Activated T-helper 1 cell treated with anti-CD3 and anti-CD28 coated beads, Interleukin-12 subunit alpha, Interleukin-12 subunit beta, Interleukin-2, Interleukin-4 antibody, amounts not matched to agents 30 ng/mL and 10 ng/mL and 1 ng/mL, durations not matched to agents 14 hours and 24 hours and 36 hours (primary cell): ENCODE data around the gene VPS13A. TPM values are rescaled to one million over a fixed set of nuclear protein-coding genes. Genes with fewer than 3 reads are reported as not detected.
"Not testable (repeated sequence)": the region's sequence is repeated elsewhere in the genome, so short reads cannot be mapped to it uniquely, and the experiment has no call there.

Experiments used
- DNase-seq: peaks from one replicate; pipeline ENCODE4 v3.0.0; 2021; ENCODE audit warnings: low spot score
- H3K27ac Mint-ChIP-seq: one replicate; pipeline ENCODE4 v1.8.0; 2021; ENCODE audit warnings: mild to moderate bottlenecking, mixed read lengths
- H3K27me3 Mint-ChIP-seq: one replicate; pipeline ENCODE4 v1.8.0; 2022; ENCODE audit warnings: mild to moderate bottlenecking, moderate library complexity, mixed read lengths; ENCODE audit not compliant: insufficient read depth
- H3K36me3 Mint-ChIP-seq: one replicate; pipeline ENCODE4 v1.8.0; 2021; ENCODE audit warnings: low read depth, mixed read lengths
- H3K4me1 Mint-ChIP-seq: one replicate; pipeline ENCODE4 v1.8.0; 2021; ENCODE audit warnings: low read depth, mixed read lengths
- H3K4me3 Mint-ChIP-seq: one replicate; pipeline ENCODE4 v1.8.0; 2021; ENCODE audit warnings: mild to moderate bottlenecking, moderate library complexity, mixed read lengths
- H3K9me3 Mint-ChIP-seq: one replicate; pipeline ENCODE4 v1.8.0; 2021; ENCODE audit warnings: mixed read lengths
- intact Hi-C: fragments of 100-400 bp; cut with micrococcal nuclease; formaldehyde crosslinking; loops from one replicate; pipeline ENCODE4 v1.15.1; 2024
- total RNA-seq: library from RNA; stranded (reverse); gene quantifications from 2 replicates; pipeline ENCODE4 v1.2.3, GENCODE V29; 2022

The VPS13A gene
- total RNA-seq, 1 donor from 2014 or later: 44.2 TPM

DNA sequence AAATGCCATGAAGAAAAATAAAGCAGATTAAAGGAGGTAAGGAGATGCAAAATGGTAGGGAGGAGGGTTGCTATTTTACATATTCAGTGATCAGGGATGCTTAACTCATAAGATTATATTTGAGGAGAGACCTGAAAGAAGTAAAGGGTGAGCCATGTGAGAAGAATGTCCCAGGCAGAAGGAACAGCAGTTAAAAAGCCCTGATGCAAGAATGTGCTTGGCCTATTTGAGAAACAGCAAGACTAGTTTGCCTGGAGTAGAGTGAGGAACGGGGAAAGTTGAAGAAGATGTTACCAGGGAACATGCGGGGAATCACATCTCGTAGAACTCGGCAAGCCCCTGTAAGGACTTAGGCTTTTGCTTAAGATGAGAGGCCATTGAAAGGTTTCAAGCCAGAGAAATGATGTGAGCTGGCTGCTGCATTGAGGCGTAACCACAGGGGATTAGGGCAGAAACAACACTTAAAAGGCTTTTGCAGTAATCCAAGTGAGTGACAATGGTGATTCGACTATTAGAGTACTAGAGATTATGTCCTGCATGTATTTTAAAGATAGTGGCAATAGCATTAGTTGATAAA lies 198.7 kb downstream of the VPS13A start:
- Mint-ChIP-seq H3K36me3 (peaks cover 8% of the 10 kb centered on the region), H3K4me3 (no peak overlapping the region), H3K9me3 (no peaks in the 10 kb centered on the region), H3K4me1 (no peaks in the 10 kb centered on the region), H3K27ac (no peak overlapping the region), H3K27me3 (no peaks in the 10 kb centered on the region)
- intact Hi-C loops: no loop called here
- DNase-seq: no peak

DNA sequence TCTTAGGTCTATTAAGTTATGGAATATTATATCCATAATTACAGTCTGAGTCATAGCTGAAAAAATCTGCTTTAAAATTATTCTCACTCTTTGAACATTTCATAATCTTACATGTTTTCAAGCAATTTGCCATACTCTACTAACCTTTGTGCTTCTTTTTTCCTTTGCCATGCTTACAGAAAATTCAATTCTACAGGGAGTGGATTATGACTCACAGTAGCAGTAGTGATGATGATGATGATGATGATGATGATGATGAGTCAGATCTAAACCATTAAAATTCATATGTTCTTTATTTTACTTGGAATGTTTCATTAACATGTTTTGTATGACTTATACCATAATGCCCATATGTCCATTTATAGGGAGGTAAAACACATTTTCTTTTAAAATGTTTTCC lies 207.1 kb downstream of the VPS13A start:
- H3K9me3 Mint-ChIP-seq: no peaks in the 10 kb centered on the region
- no peak overlapping the region for H3K4me3 Mint-ChIP-seq
- H3K36me3 Mint-ChIP-seq: peaks cover 7% of the 10 kb centered on the region
- no peaks in the 10 kb centered on the region for H3K4me1 Mint-ChIP-seq
- no peak for DNase-seq
- intact Hi-C loops: no loop called here
- no peaks in the 10 kb centered on the region for H3K27me3 Mint-ChIP-seq
- no peak overlapping the region for H3K27ac Mint-ChIP-seq

DNA sequence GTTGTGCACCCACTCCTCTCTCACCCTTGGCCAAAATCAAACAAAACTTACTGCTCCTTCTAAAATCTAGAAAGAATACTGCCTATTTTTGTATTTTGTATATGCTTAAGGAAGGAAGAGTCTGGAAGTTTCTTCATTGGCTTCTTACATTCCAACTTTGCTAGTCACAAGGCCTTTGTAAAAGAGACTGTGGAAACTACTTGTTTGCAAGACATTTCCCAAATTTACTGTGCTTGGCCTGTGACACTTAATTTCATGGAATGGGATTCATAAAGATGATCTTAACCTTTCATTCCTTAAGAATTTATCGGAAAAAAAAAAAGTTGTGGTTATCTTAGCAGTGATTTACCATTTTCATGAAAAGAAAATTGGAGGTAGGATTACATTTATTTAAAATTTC lies 208.9 kb downstream of the VPS13A start:
- Mint-ChIP-seq H3K9me3 (no peaks in the 10 kb centered on the region), H3K27me3 (no peaks in the 10 kb centered on the region), H3K4me1 (no peaks in the 10 kb centered on the region), H3K27ac (no peak overlapping the region), H3K36me3 (peaks cover 9% of the 10 kb centered on the region), H3K4me3 (no peak overlapping the region)
- no peak for DNase-seq
- intact Hi-C loops: no loop called here

DNA sequence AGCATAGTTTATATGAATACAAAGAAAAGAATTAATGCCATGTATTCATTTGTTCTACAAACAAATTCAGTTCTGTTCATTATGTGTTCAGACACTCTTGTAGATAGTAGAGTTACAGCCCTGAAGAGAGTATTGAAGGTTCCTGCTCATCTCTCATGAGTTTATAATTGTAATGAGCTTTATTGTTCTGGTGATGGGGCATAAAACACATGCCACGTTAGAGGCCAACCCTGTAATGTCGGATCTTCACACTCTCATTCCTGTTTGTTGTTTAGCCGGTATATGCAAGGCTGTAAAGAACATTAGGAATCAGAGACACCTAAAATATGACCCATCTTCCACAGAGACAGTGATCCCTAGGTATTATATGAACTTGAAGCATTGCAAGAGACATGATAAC lies 214.5 kb downstream of the VPS13A start:
- no peak for DNase-seq
- Mint-ChIP-seq H3K36me3 (peaks cover 2% of the 10 kb centered on the region), H3K9me3 (no peaks in the 10 kb centered on the region), H3K27me3 (no peaks in the 10 kb centered on the region), H3K4me3 (no peak overlapping the region), H3K4me1 (no peaks in the 10 kb centered on the region), H3K27ac (no peak overlapping the region)
- intact Hi-C loops: no loop called here

DNA sequence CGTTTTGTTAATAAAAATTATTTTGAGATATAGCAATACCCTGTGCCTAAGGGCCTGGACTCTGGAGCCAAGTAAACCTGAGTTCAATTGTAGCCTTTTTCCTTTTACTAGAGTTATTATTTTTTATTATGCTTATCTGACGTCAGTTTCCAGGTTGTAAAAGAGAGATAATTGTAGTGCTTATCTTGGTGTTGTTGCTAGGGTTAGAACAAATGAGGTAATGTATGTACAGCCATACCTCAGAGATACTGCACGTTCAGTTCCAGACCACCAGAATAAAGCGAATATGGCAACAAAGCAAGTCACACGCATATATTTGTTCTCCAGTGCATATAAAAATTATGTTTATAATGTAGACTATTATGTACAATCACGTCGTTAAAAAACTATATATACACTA lies 215.0 kb downstream of the VPS13A start:
- no peaks in the 10 kb centered on the region for H3K4me1 Mint-ChIP-seq
- no peak overlapping the region for H3K27ac Mint-ChIP-seq
- intact Hi-C loops: no loop called here
- H3K36me3 Mint-ChIP-seq: peaks cover 2% of the 10 kb centered on the region
- no peak for DNase-seq
- no peaks in the 10 kb centered on the region for H3K9me3 Mint-ChIP-seq
- no peaks in the 10 kb centered on the region for H3K27me3 Mint-ChIP-seq
- no peak overlapping the region for H3K4me3 Mint-ChIP-seq

DNA sequence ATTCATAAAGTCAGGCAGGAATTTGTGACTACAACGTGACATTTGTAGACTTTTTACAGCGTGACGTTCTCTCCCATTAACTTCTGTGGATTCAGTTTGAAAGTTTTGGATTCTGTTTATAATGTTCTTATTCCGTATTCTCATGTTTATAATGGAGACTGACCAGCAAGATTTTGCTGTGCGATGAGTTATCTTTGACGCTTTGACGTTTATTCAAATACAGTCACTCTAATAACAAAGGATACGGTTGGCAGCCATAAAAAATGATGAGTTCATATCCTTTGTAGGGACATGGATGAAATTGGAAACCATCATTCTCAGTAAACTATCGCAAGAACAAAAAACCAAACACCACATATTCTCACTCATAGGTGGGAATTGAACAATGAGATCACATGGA lies 221.2 kb downstream of the VPS13A start:
- H3K27me3 Mint-ChIP-seq, DNase-seq, H3K4me1 Mint-ChIP-seq, H3K4me3 Mint-ChIP-seq, H3K27ac Mint-ChIP-seq, intact Hi-C loops, H3K9me3 Mint-ChIP-seq, H3K36me3 Mint-ChIP-seq: not testable (repeated sequence)

DNA sequence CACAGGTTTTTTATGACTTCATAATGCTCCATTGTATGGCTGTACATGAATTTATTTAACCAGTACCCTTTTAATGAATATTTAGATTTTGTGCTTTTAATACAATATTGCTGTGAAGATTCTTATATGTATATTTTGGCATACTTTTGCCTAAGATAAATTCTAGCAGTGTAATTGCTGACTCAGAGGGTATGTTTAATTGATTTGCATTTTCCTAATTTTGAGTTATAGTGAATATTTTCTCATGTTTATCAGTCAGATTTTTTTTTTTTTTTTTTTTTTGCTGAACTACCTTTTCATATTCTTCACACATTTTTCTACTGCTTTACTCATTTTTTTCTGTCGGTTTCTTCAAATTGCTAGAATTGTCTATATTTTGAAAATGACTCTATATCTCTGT lies 222.6 kb downstream of the VPS13A start:
- no peaks in the 10 kb centered on the region for H3K9me3 Mint-ChIP-seq
- H3K27me3 Mint-ChIP-seq: no peaks in the 10 kb centered on the region
- intact Hi-C loops: no loop called here
- H3K4me3 Mint-ChIP-seq: no peak overlapping the region
- H3K4me1 Mint-ChIP-seq: no peaks in the 10 kb centered on the region
- DNase-seq: no peak
- no peak overlapping the region for H3K27ac Mint-ChIP-seq
- H3K36me3 Mint-ChIP-seq: peaks cover 3% of the 10 kb centered on the region

DNA sequence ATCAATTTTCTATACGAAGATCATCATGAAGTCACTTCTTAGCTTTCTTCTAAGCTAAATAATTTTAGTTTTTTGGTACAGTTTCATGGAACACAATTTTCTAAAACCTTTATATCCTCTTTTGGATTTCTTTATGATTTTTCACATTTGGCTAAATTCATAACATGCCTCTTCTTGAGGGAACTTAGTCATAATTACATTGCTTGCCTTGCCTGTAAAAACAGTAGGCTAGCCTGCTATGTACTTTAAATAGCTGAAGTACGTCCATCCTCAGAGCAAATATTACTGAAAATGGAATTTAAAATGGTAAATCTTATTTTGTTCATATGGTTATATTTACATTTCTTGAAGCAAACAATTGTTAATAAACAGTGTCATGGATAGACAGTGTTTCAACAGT lies 225.0 kb downstream of the VPS13A start:
- Mint-ChIP-seq H3K9me3 (no peaks in the 10 kb centered on the region), H3K27me3 (no peaks in the 10 kb centered on the region)

DNA sequence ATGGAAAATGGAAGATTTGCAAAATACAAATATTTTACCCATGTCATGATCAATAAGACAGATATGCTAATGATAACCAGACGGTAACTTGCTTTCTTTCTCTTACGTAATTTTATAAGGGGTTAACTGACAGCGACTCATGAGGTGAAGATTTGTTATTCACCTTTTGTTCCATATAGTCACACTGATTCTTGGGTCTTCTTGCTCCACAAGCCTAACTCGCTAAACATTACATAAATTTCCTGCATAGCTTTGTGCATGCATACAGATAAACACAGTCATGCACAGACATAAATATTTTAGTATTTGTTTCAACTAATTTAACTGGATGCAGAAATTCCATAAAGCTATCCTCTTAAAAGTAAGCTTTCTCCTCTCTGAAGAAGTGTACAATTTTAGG lies 225.9 kb downstream of the VPS13A start:
- intact Hi-C loops: no loop called here
- Mint-ChIP-seq H3K27me3 (no peaks in the 10 kb centered on the region), H3K4me1 (peaks cover 3% of the 10 kb centered on the region), H3K9me3 (peaks cover 4% of the 10 kb centered on the region), H3K27ac (no peak overlapping the region), H3K4me3 (no peak overlapping the region), H3K36me3 (peaks cover 19% of the 10 kb centered on the region)
- DNase-seq: no peak

More for the DNA sequence above, 225.0 kb downstream of the VPS13A start:
- DNase-seq: no peak
- intact Hi-C loops: no loop called here
- Mint-ChIP-seq H3K4me3 (no peak overlapping the region), H3K27ac (no peak overlapping the region), H3K4me1 (no peaks in the 10 kb centered on the region), H3K36me3 (peaks cover 13% of the 10 kb centered on the region)

DNA sequence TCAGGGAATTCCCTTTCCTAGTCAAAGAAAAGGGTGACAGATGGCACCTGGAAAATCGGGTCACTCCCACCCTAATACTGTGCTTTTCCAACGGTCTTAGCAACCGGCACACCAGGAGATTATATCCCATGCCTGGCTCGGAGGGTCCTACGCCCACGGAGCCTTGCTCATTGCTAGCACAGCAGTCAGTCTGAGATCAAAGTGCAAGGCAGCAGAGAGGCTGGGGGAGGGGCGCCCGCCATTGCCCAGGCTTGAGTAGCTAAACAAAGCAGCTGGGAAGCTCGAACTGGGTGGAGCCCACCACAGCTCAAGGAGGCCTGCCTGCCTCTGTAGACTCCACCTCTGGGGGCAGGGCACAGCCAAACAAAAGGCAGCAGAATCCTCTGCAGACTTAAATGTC lies 231.2 kb downstream of the VPS13A start:
- not testable (repeated sequence) for H3K27me3 Mint-ChIP-seq, H3K27ac Mint-ChIP-seq

DNA sequence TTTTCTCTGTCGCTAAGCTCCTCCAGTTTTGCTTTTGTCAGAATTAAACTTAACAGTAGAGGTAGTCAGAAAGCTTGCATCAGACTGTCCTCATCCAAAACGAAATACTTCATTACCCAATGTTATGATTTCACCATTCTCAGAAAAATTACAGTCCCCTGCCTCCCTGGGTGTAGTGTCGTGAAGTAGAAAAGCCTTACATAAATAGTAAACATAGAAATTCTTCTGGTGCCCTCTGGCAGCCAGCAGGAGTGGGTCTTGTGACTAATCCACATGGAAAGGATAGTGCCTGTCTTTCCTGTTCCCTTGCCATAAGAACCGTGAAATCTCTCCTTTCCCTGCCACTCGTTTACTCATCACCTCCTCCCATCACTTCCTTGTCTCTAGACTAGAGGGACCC lies 240.2 kb downstream of the VPS13A start:
- no peaks in the 10 kb centered on the region for H3K9me3 Mint-ChIP-seq

More for the DNA sequence above, 231.2 kb downstream of the VPS13A start:
- DNase-seq, intact Hi-C loops, H3K4me3 Mint-ChIP-seq, H3K4me1 Mint-ChIP-seq: not testable (repeated sequence)
- peaks cover 31% of the 10 kb centered on the region for H3K36me3 Mint-ChIP-seq
- peaks cover 12% of the 10 kb centered on the region for H3K9me3 Mint-ChIP-seq

DNA sequence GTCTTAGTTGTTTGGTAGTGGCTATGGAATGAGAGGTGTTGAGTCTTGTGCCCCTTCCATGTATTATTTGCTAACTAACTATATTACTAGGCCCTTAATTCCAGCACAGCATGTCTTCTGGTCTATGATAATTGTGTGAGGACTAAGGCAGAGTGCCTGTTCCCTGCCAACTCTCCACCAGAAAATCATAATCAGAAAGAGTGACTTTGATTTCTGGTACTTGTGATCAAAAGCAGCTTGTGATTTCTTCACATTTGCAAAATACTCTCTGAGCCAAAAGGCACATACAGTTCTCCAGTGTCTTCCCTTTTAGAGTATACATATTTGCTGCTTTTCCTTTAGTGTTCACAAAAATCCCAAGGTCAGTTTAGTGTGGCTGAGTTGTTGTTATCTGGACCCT lies 240.9 kb downstream of the VPS13A start:
- intact Hi-C loops: no loop called here
- H3K27me3 Mint-ChIP-seq: no peaks in the 10 kb centered on the region
- peaks cover 3% of the 10 kb centered on the region for H3K36me3 Mint-ChIP-seq
- no peaks in the 10 kb centered on the region for H3K9me3 Mint-ChIP-seq
- H3K4me3 Mint-ChIP-seq: no peak overlapping the region
- DNase-seq: no peak
- no peaks in the 10 kb centered on the region for H3K4me1 Mint-ChIP-seq
- no peak overlapping the region for H3K27ac Mint-ChIP-seq

More for the DNA sequence above, 240.2 kb downstream of the VPS13A start:
- H3K4me1 Mint-ChIP-seq: no peaks in the 10 kb centered on the region
- no peak overlapping the region for H3K4me3 Mint-ChIP-seq
- no peak overlapping the region for H3K27ac Mint-ChIP-seq
- H3K27me3 Mint-ChIP-seq: no peaks in the 10 kb centered on the region
- peaks cover 3% of the 10 kb centered on the region for H3K36me3 Mint-ChIP-seq
- intact Hi-C loops: no loop called here
- no peak for DNase-seq

DNA sequence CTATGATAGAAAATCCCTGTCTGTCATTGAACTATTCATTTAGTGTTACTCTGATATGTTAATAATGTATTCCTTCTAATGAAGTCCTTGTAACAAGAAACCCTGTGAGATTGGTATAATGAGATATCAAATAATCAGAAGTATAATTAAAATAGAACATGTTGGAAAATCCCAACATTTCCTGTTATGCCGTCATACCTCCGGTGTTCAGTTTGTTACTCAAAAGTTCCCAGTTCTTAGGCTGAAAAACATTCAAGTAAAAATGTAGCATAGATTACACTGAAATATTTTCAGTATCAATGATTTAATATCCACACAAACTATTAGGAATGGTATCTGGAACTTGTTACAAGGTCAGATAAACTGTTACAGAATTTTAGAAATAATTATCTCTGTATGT lies 243.3 kb downstream of the VPS13A start:
- H3K27me3 Mint-ChIP-seq: no peaks in the 10 kb centered on the region
- H3K9me3 Mint-ChIP-seq: no peaks in the 10 kb centered on the region
- DNase-seq: no peak
- no peaks in the 10 kb centered on the region for H3K4me1 Mint-ChIP-seq
- intact Hi-C loops: no loop called here
- H3K27ac Mint-ChIP-seq: no peak overlapping the region
- no peaks in the 10 kb centered on the region for H3K36me3 Mint-ChIP-seq
- H3K4me3 Mint-ChIP-seq: no peak overlapping the region
